ENCODE data around the gene LPAR4.

GRCh38 chrX:78746496-78746895 lies 1.0 kb upstream of the LPAR4 start:
- TF ChIP-seq, protein P1, sequence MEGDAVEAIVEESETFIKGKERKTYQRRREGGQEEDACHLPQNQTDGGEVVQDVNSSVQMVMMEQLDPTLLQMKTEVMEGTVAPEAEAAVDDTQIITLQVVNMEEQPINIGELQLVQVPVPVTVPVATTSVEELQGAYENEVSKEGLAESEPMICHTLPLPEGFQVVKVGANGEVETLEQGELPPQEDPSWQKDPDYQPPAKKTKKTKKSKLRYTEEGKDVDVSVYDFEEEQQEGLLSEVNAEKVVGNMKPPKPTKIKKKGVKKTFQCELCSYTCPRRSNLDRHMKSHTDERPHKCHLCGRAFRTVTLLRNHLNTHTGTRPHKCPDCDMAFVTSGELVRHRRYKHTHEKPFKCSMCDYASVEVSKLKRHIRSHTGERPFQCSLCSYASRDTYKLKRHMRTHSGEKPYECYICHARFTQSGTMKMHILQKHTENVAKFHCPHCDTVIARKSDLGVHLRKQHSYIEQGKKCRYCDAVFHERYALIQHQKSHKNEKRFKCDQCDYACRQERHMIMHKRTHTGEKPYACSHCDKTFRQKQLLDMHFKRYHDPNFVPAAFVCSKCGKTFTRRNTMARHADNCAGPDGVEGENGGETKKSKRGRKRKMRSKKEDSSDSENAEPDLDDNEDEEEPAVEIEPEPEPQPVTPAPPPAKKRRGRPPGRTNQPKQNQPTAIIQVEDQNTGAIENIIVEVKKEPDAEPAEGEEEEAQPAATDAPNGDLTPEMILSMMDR (IDR thresholded peaks at IDR 0.05), result no peak
- TF ChIP-seq POLR2A (IDR thresholded peaks at IDR 0.05), result no peak
